ENCODE measurements around the gene VTI1A. TPM values are rescaled to one million over a fixed set of nuclear protein-coding genes. Genes with fewer than 3 reads are reported as not detected.

The VTI1A gene
- total and polyA plus RNA-seq, 9 of the 15 experiments (the other 6 are each of a cell fraction or from before 2014, with no cell fraction given), result 9.3 to 21.4 (median 16.0) TPM

DNA sequence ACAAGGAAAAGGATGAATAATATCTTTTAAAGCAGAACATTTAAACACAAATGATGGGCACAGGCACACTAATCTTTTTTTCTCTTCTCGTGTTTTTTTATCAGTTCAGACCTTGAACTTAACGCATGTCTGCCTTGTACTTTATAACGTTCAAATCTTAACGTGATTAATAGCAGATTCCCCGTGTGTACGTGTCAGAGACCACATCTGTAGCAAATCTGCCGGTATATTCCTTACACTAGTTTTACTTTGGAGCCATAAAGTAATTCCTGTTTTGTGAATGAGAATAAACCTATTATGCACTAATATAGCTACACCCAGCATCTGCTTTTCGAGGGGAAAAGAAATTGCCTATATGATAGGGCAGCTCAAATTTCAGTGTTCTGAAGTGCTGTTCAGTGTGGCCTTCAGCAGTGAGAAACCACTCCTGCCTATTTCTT is 337.0 kb downstream of the VTI1A start (continued):
- TF ChIP-seq ZNF24 (IDR thresholded peaks at IDR 0.05) (no peak), CBX8 (IDR thresholded peaks at IDR 0.05; ENCODE audit: borderline replicate concordance, extremely low read depth, low read depth, low read length, poor library complexity, severe bottlenecking) (no peak), HNRNPK (IDR thresholded peaks at IDR 0.05; ENCODE audit: low read depth, low read length, poor library complexity, severe bottlenecking) (no peak), PTBP1 (IDR thresholded peaks at IDR 0.05; ENCODE audit: low read depth, low read length) (no peak)

DNA sequence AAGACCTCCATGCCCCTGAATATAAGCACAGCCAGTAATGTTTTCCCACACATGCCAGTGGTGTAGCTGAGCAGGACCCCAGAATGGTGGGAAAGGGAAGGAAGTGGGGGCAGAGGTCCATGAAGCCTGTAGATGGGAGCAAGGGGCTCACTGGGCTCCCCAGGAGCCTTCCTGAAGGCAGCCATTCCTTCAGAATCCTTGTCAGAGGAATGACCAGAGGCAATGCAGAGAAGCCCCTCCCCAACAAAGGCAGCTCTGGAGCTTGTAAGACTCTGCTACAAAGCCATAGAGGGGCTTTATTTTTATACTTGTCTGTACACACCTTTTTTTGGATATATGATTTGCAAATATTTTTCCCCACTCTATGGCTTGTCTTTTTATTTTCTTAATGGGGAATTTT is 338.1 kb downstream of the VTI1A start:
- CTCF ChIA-PET (ENCODE audit: low intra/inter-chr PET ratio), result no interaction called here
- in situ Hi-C loops (cut with MboI), result no loop called here
- Histone ChIP-seq H3K9ac (ENCODE audit: insufficient read depth in 1 of 2, low read depth in 2 of 2, low read length in 2 of 2) (no peak overlapping the region), H2AFZ (ENCODE audit: low read depth, low read length) (no peak overlapping the region), H3K9me1 (ENCODE audit: control insufficient read depth, insufficient read depth, low read length) (no peaks in the 10 kb centered on the region), H3K4me3 (no peak overlapping the region), H3K4me2 (ENCODE audit: insufficient read depth, low read length) (no peak overlapping the region), H4K20me1 (replicated peaks; ENCODE audit: control insufficient read depth, insufficient read depth, low read length) (no peaks in the 10 kb centered on the region), H3K27ac (ENCODE audit: extremely low read depth, low read depth, low read length) (no peak overlapping the region), H3K9me3 (replicated peaks; ENCODE audit: control insufficient read depth, insufficient read depth, low read depth, low read length) (no peaks in the 10 kb centered on the region; the same call in 1 of the 2 replicates), H3K4me1 (replicated peaks in 1 of 2; ENCODE audit: control insufficient read depth in 2 of 2, insufficient read depth in 2 of 2, low read length in 2 of 2) (no peaks in the 10 kb centered on the region), H3K36me3 (ENCODE audit: control insufficient read depth, insufficient read depth, low read length) (no peaks in the 10 kb centered on the region), H3K79me2 (ENCODE audit: control insufficient read depth, insufficient read depth, low read length) (no peaks in the 10 kb centered on the region), H3K27me3 (ENCODE audit: control insufficient read depth in 2 of 2, insufficient read depth in 2 of 2, low read length in 2 of 2) (no peaks in the 10 kb centered on the region)
- DNase-seq (ENCODE audit: extremely low read depth in 1 of 4, low spot score in 3 of 4) (no peak), ATAC-seq (no peak), FAIRE-seq (no peak)
- POLR2A ChIA-PET, result no interaction called here
- TF ChIP-seq ZNF589 (CRISPR knock-in tag; IDR thresholded peaks at IDR 0.05; ENCODE audit: low read depth) (no peak), MYC (IDR thresholded peaks at IDR 0.05; ENCODE audit: low read depth, low read length) (no peak), MYC (CRISPR knock-in tag; IDR thresholded peaks at IDR 0.05; ENCODE audit: borderline replicate concordance, low read depth) (no peak), SP1 (CRISPR knock-in tag; IDR thresholded peaks at IDR 0.05) (no peak), ESRRA (IDR thresholded peaks at IDR 0.05; ENCODE audit: borderline replicate concordance, low read depth) (no peak), SMC3 (conservative IDR thresholded peaks at IDR 0.05; ENCODE audit: insufficient read depth, low read depth, low read length) (no peak), NR3C1 (CRISPR knock-in tag; IDR thresholded peaks at IDR 0.05) (no peak), ETS2 (tag; IDR thresholded peaks at IDR 0.05; ENCODE audit: borderline replicate concordance, poor library complexity, severe bottlenecking) (no peak)
- BruUV-seq (replicated peaks), result no TSS peak
- intact Hi-C loops (cut with micrococcal nuclease), result no loop called here

All from K562 (cell line).